Measurements from ENCODE around the gene HOXB4.

The HOXB4 gene

GRCh38 chr17:48600244-48601098, 22.3 kb upstream of the HOXB4 start:
- no peak for DNase-seq

- DNase-seq = no peak
Observed at GRCh38 chr17:48599354-48599753, 21.2 kb upstream of the HOXB4 start.

GRCh38 chr17:48598736-48599135, 20.6 kb upstream of the HOXB4 start:
- DNase-seq = no peak

GRCh38 chr17:48597778-48598631, 19.9 kb upstream of the HOXB4 start:
- peak; percentile 34 for DNase-seq

- no peak for DNase-seq
Observed at GRCh38 chr17:48597528-48597777, 19.3 kb upstream of the HOXB4 start.

- DNase-seq = no peak
Observed at GRCh38 chr17:48596735-48597527, 18.8 kb upstream of the HOXB4 start.

- no peak for DNase-seq
Observed at GRCh38 chr17:48596000-48596734, 18.0 kb upstream of the HOXB4 start.

- DNase-seq = no peak
Observed at GRCh38 chr17:48595278-48595999, 17.3 kb upstream of the HOXB4 start.

- no peak for DNase-seq
Observed at GRCh38 chr17:48594538-48595277, 16.6 kb upstream of the HOXB4 start.

GRCh38 chr17:48593840-48594537, 15.8 kb upstream of the HOXB4 start:
- peak; percentile 70 for DNase-seq

- DNase-seq = no peak
Observed at GRCh38 chr17:48593126-48593829, 15.1 kb upstream of the HOXB4 start, which contains the start of gene HOXB5. Gene HOXB5, minus strand, starts transcription at chr17:48593779. Its CDS starts 97 bp downstream, at chr17:48593682.

GRCh38 chr17:48592577-48592976, 14.4 kb upstream of the HOXB4 start:
- DNase-seq = no peak

GRCh38 chr17:48592057-48592514, 13.9 kb upstream of the HOXB4 start:
- no peak for DNase-seq

GRCh38 chr17:48591255-48592056, 13.3 kb upstream of the HOXB4 start:
- no peak for DNase-seq

GRCh38 chr17:48590607-48591161, 12.5 kb upstream of the HOXB4 start:
- DNase-seq = no peak

GRCh38 chr17:48589831-48590606, 11.9 kb upstream of the HOXB4 start, which contains the start of gene HOXB3:
Gene HOXB3, minus strand, starts transcription at chr17:48590241. Its CDS starts 37,767 bp downstream, at chr17:48552474.
- no peak for DNase-seq

- DNase-seq = no peak
Observed at GRCh38 chr17:48589060-48589830, 11.1 kb upstream of the HOXB4 start.
